Brain pericyte (primary cell): ENCODE data around the gene IFIT2.
"Not testable (repeated sequence)": the region's sequence is repeated elsewhere in the genome, so short reads cannot be mapped to it uniquely, and the experiment has no call there.

Experiments used
- DNase-seq: peaks from one replicate; pipeline ENCODE4 v3.0.0-alpha.2; 2012; ENCODE audit warnings: low read depth, low spot score

The IFIT2 gene

GRCh38 chr10:89342206-89342958, 40.5 kb downstream of the IFIT2 start:
- DNase-seq = peak; percentile 66

GRCh38 chr10:89343089-89343767, 41.4 kb downstream of the IFIT2 start:
- DNase-seq = no peak

GRCh38 chr10:89344156-89344555, 42.3 kb downstream of the IFIT2 start:
- DNase-seq = no peak

GRCh38 chr10:89345367-89346000, 43.6 kb downstream of the IFIT2 start:
- no peak for DNase-seq

- no peak for DNase-seq
Measured at GRCh38 chr10:89346405-89347254, 44.8 kb downstream of the IFIT2 start.

GRCh38 chr10:89347701-89348457, 46.0 kb downstream of the IFIT2 start:
- no peak for DNase-seq

- DNase-seq = no peak
Measured at GRCh38 chr10:89348481-89348880, 46.6 kb downstream of the IFIT2 start.

GRCh38 chr10:89348975-89349374, 47.1 kb downstream of the IFIT2 start:
- DNase-seq = no peak

GRCh38 chr10:89350631-89351315, 48.9 kb downstream of the IFIT2 start:
- DNase-seq = not testable (repeated sequence)

GRCh38 chr10:89351412-89351779, 49.5 kb downstream of the IFIT2 start:
- DNase-seq = no peak

GRCh38 chr10:89351780-89352597, 50.1 kb downstream of the IFIT2 start:
- DNase-seq = peak; percentile 12

GRCh38 chr10:89352802-89353201, 51.0 kb downstream of the IFIT2 start:
- no peak for DNase-seq

GRCh38 chr10:89355394-89355931, 53.6 kb downstream of the IFIT2 start:
- no peak for DNase-seq

- DNase-seq = no peak
Measured at GRCh38 chr10:89357096-89357495, 55.2 kb downstream of the IFIT2 start.

GRCh38 chr10:89357975-89358374, 56.1 kb downstream of the IFIT2 start:
- DNase-seq = no peak
